OCI-LY1 (cell line): ENCODE measurements around the gene GSC.
"Not testable (repeated sequence)": the region's sequence is repeated elsewhere in the genome, so short reads cannot be mapped to it uniquely, and the experiment has no call there.

Experiments
- H2AFZ ChIP-seq: fragments of 200-600 bp; sonication (generic), shearing (Covaris generic); 2 replicates; pipeline ENCODE4 v1.6.0; 2014; ENCODE audit warnings: antibody characterized with exemption, mild to moderate bottlenecking, low read length
- H3F3A ChIP-seq: fragments of 200-600 bp; sonication (generic), shearing (Covaris generic); 2 replicates; pipeline ENCODE4 v1.6.0; 2014; ENCODE audit warnings: mild to moderate bottlenecking, antibody characterized with exemption, low read length, moderate library complexity; ENCODE audit not compliant: insufficient read depth
- H3K27ac ChIP-seq: fragments of 200-600 bp; sonication (generic); 2 replicates; pipeline ENCODE4 v1.5.1; 2014; ENCODE audit warnings: low read length, mixed run types, mild to moderate bottlenecking, low read depth; ENCODE audit not compliant: poor library complexity, severe bottlenecking
- H3K27me3 ChIP-seq: fragments of 200-600 bp; sonication (generic); 2 replicates; pipeline ENCODE4 v1.6.0; 2014; ENCODE audit warnings: antibody characterized with exemption, mild to moderate bottlenecking, low read length, moderate library complexity; ENCODE audit not compliant: insufficient read depth
- H3K36me3 ChIP-seq: fragments of 200-600 bp; sonication (generic); 2 replicates; pipeline ENCODE4 v1.6.1; 2014; ENCODE audit warnings: mild to moderate bottlenecking, antibody characterized with exemption, low read length, moderate library complexity, mixed read lengths; ENCODE audit not compliant: insufficient read depth
- H3K4me1 ChIP-seq: fragments of 200-600 bp; sonication (generic); 2 replicates; pipeline ENCODE4 v1.5.1; 2014; ENCODE audit warnings: mild to moderate bottlenecking, low read length, moderate library complexity; ENCODE audit not compliant: insufficient read depth, severe bottlenecking
- H3K4me2 ChIP-seq: fragments of 200-600 bp; sonication (generic), shearing (Covaris generic); 2 replicates; pipeline ENCODE4 v1.6.1; 2014; ENCODE audit warnings: low read length
- H3K4me3 ChIP-seq: fragments of 200-600 bp; sonication (generic); 2 replicates; pipeline ENCODE4 v1.5.1; 2014; ENCODE audit warnings: low read length, low read depth, mild to moderate bottlenecking, mixed read lengths; ENCODE audit not compliant: poor library complexity, severe bottlenecking
- H3K79me2 ChIP-seq: fragments of 200-600 bp; shearing (Covaris generic); 2 replicates; pipeline ENCODE4 v1.6.1; 2016; ENCODE audit warnings: mixed run types, low read length, mixed read lengths; ENCODE audit not compliant: insufficient read depth
- H3K9ac ChIP-seq: fragments of 200-600 bp; sonication (generic), shearing (Covaris generic); 2 replicates; pipeline ENCODE4 v1.6.1; 2014; ENCODE audit warnings: mild to moderate bottlenecking, low read length, mixed read lengths
- H3K9me2 ChIP-seq: fragments of 200-600 bp; sonication (generic), shearing (Covaris generic); 2 replicates; pipeline ENCODE4 v1.6.1; 2014; ENCODE audit warnings: low read depth, mild to moderate bottlenecking, low read length, mixed read lengths
- H3K9me3 ChIP-seq: fragments of 200-600 bp; shearing (Covaris generic); 2 replicates; pipeline ENCODE4 v1.6.1; 2014; ENCODE audit warnings: low read length, mixed read lengths
- H4K20me1 ChIP-seq: fragments of 200-600 bp; sonication (generic), shearing (Covaris generic); 2 replicates; pipeline ENCODE4 v1.6.0; 2016; ENCODE audit warnings: mild to moderate bottlenecking, low read length; ENCODE audit not compliant: insufficient read depth
- EZH2 ChIP-seq: fragments of 200-600 bp; sonication (generic), shearing (Covaris generic); IDR thresholded peaks from 2 replicates; pipeline ENCODE4 v1.8.0; 2017; ENCODE audit warnings: borderline replicate concordance, mixed run types, mild to moderate bottlenecking, antibody characterized with exemption, low read length, moderate library complexity, mixed read lengths
- TF ChIP-seq, protein P1 (sequence below): fragments of 200-600 bp; sonication (generic), shearing (Covaris generic); IDR thresholded peaks from 2 replicates; pipeline ENCODE4 v1.5.1; 2017; ENCODE audit warnings: mild to moderate bottlenecking, antibody characterized with exemption, low read length, moderate library complexity, mixed read lengths

GSC gene

GRCh38 chr14:94805680-94806288, 35.9 kb upstream of the GSC start:
- H4K20me1 ChIP-seq, result no peaks in the 10 kb centered on the region
- H3F3A ChIP-seq, result no peaks in the 10 kb centered on the region
- H3K4me1 ChIP-seq, result no peaks in the 10 kb centered on the region
- no peaks in the 10 kb centered on the region for H3K79me2 ChIP-seq
- H3K36me3 ChIP-seq, result no peaks in the 10 kb centered on the region
- H3K27me3 ChIP-seq, result no peaks in the 10 kb centered on the region
- no peaks in the 10 kb centered on the region for H3K9me3 ChIP-seq
- TF ChIP-seq EZH2, result no peak
- TF ChIP-seq, protein P1, sequence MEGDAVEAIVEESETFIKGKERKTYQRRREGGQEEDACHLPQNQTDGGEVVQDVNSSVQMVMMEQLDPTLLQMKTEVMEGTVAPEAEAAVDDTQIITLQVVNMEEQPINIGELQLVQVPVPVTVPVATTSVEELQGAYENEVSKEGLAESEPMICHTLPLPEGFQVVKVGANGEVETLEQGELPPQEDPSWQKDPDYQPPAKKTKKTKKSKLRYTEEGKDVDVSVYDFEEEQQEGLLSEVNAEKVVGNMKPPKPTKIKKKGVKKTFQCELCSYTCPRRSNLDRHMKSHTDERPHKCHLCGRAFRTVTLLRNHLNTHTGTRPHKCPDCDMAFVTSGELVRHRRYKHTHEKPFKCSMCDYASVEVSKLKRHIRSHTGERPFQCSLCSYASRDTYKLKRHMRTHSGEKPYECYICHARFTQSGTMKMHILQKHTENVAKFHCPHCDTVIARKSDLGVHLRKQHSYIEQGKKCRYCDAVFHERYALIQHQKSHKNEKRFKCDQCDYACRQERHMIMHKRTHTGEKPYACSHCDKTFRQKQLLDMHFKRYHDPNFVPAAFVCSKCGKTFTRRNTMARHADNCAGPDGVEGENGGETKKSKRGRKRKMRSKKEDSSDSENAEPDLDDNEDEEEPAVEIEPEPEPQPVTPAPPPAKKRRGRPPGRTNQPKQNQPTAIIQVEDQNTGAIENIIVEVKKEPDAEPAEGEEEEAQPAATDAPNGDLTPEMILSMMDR, result no peak
- H3K4me3 ChIP-seq, result no peak overlapping the region
- no peak overlapping the region for H2AFZ ChIP-seq
- no peak overlapping the region for H3K9ac ChIP-seq
- no peak overlapping the region for H3K4me2 ChIP-seq
- H3K9me2 ChIP-seq, result no peaks in the 10 kb centered on the region
- no peak overlapping the region for H3K27ac ChIP-seq

- no peaks in the 10 kb centered on the region for H3K27me3 ChIP-seq
- TF ChIP-seq, protein P1, result no peak
- TF ChIP-seq EZH2, result no peak
- H3K4me2 ChIP-seq, result no peak overlapping the region
- H3K9me3 ChIP-seq, result no peaks in the 10 kb centered on the region
- no peaks in the 10 kb centered on the region for H4K20me1 ChIP-seq
- H3K79me2 ChIP-seq, result no peaks in the 10 kb centered on the region
- no peaks in the 10 kb centered on the region for H3K9me2 ChIP-seq
- H3K36me3 ChIP-seq, result no peaks in the 10 kb centered on the region
- no peaks in the 10 kb centered on the region for H3K4me1 ChIP-seq
- no peak overlapping the region for H3K27ac ChIP-seq
- no peaks in the 10 kb centered on the region for H3F3A ChIP-seq
- no peak overlapping the region for H3K4me3 ChIP-seq
- no peak overlapping the region for H2AFZ ChIP-seq
- no peak overlapping the region for H3K9ac ChIP-seq
Observed at GRCh38 chr14:94801225-94801624, 31.3 kb upstream of the GSC start.

DNA sequence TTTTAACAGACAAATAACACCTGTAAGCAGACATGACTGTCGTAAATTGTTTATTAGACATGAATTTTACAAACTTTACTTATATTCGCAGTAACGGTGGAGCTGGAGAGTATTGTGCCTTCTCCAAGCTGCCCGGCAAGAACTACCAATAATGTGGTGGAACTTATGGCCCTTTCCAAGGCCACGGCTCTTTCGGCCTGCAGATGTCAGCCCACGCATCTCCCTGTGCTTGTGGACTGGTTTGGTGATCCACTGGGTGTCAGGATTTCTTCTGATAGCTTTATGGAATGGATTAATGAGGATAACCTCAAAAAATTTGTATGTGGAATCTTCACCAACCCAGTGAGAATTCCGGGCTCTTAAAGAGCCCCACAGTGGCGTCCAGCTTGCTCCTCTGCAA, 30.9 kb upstream of the GSC start:
- not testable (repeated sequence) for H3K27me3 ChIP-seq, H3K9me2 ChIP-seq, H3K9ac ChIP-seq, H3K4me3 ChIP-seq, H3K9me3 ChIP-seq, H3K4me2 ChIP-seq, H3K4me1 ChIP-seq, H4K20me1 ChIP-seq, H3F3A ChIP-seq, H3K79me2 ChIP-seq, H3K27ac ChIP-seq, H3K36me3 ChIP-seq, H2AFZ ChIP-seq

GRCh38 chr14:94797887-94798286, 28.0 kb upstream of the GSC start:
- no peaks in the 10 kb centered on the region for H3F3A ChIP-seq
- H3K9me2 ChIP-seq, result no peaks in the 10 kb centered on the region
- no peaks in the 10 kb centered on the region for H3K4me1 ChIP-seq
- no peak overlapping the region for H3K4me2 ChIP-seq
- no peak for TF ChIP-seq EZH2
- TF ChIP-seq, protein P1, result no peak
- no peak overlapping the region for H2AFZ ChIP-seq
- no peak overlapping the region for H3K27ac ChIP-seq
- H3K9me3 ChIP-seq, result no peaks in the 10 kb centered on the region
- H4K20me1 ChIP-seq, result no peaks in the 10 kb centered on the region
- H3K9ac ChIP-seq, result no peak overlapping the region
- no peaks in the 10 kb centered on the region for H3K36me3 ChIP-seq
- no peaks in the 10 kb centered on the region for H3K27me3 ChIP-seq
- H3K79me2 ChIP-seq, result no peaks in the 10 kb centered on the region
- H3K4me3 ChIP-seq, result no peak overlapping the region
